Natural killer cell (primary cell): Measurements from ENCODE around the gene MRE11. TPM values are rescaled to one million over a fixed set of nuclear protein-coding genes. Genes with fewer than 3 reads are reported as not detected.

Source experiments
- ATAC-seq, 3 donors: fragments of 150-1000 bp in 2 of 3; fragments of 200-7000 bp in 1 of 3; cut with Tn5 transposase; 1 replicate in 1 of 3; 2 replicates in 2 of 3; pipeline ENCODE4 v1.10.0; 2021; ENCODE audit warnings: mild to moderate bottlenecking in 2 of 3, moderate library complexity in 2 of 3
- DNase-seq, 2 donors: peaks; one replicate each; pipeline versions ENCODE4 v3.0.0 to v3.0.0-alpha.2; 2013 to 2021; ENCODE audit warnings: mixed read lengths in 1 of 2
- H3K27ac ChIP-seq: one replicate; pipeline ENCODE4 v1.5.1; 2013; ENCODE audit warnings: mild to moderate bottlenecking, low read length
- H3K27me3 ChIP-seq: one replicate; pipeline ENCODE4 v1.6.1; 2013; ENCODE audit warnings: low read length; ENCODE audit not compliant: control insufficient read depth, insufficient read depth
- H3K36me3 ChIP-seq: one replicate; pipeline ENCODE4 v1.6.1; 2013; ENCODE audit warnings: low read length; ENCODE audit not compliant: control insufficient read depth, insufficient read depth
- H3K4me1 ChIP-seq: one replicate; pipeline ENCODE4 v1.6.1; 2013; ENCODE audit warnings: low read length; ENCODE audit not compliant: control insufficient read depth, insufficient read depth
- H3K4me3 ChIP-seq: one replicate; pipeline ENCODE4 v1.5.1; 2013; ENCODE audit warnings: low read length
- H3K9me3 ChIP-seq: one replicate; pipeline ENCODE4 v1.6.1; 2013; ENCODE audit warnings: low read length; ENCODE audit not compliant: control insufficient read depth, insufficient read depth
- H3K27ac Mint-ChIP-seq, 2 donors: one replicate each; pipeline ENCODE4 v1.8.0; 2022; ENCODE audit warnings: mild to moderate bottlenecking in 2 of 2, mixed read lengths in 2 of 2, moderate library complexity in 1 of 2
- H3K27me3 Mint-ChIP-seq, 2 donors: one replicate each; pipeline ENCODE4 v1.8.0; 2022; ENCODE audit warnings: low read depth in 2 of 2, mixed read lengths in 2 of 2
- H3K36me3 Mint-ChIP-seq: one replicate; pipeline ENCODE4 v1.8.0; 2022; ENCODE audit warnings: mixed read lengths
- H3K4me1 Mint-ChIP-seq, 2 donors: one replicate each; pipeline ENCODE4 v1.8.0; 2022; ENCODE audit warnings: mixed read lengths in 2 of 2
- H3K4me3 Mint-ChIP-seq: one replicate; pipeline ENCODE4 v1.8.0; 2022; ENCODE audit warnings: mild to moderate bottlenecking, moderate library complexity, mixed read lengths
- H3K9me3 Mint-ChIP-seq, 2 donors: one replicate each; pipeline ENCODE4 v1.8.0; 2022; ENCODE audit warnings: mixed read lengths in 2 of 2
- WGBS: methylation state at CpG from one replicate; pipeline ENCODE4 v1.1.7; 2013; ENCODE audit warnings: missing lambda C conversion rate; ENCODE audit not compliant: insufficient coverage; 5-methylcytosine and 5-hydroxymethylcytosine counted together
- intact Hi-C: fragments of 100-400 bp; cut with micrococcal nuclease; formaldehyde crosslinking; loops from one replicate; pipeline ENCODE4 v1.14.2; 2022
- total RNA-seq, 4 donors: library from RNA; stranded (reverse); fragments of 120-200 nt in 1 of 4; gene quantifications; one replicate each; pipeline versions ENCODE4 v1.2.3 to v1.2.4, GENCODE V29; 2013 to 2022
- TF ChIP-seq, protein P1 (sequence below): fragments of 200-600 bp; IDR thresholded peaks from one replicate; pipeline ENCODE4 v1.8.0; 2022; ENCODE audit warnings: antibody characterized with exemption

The MRE11 gene
- total RNA-seq, 3 donors from 2014 or later (not counting 1 experiment from before 2014, with no cell fraction given), result 42.1 to 45.2 (median 43.8) TPM

DNA sequence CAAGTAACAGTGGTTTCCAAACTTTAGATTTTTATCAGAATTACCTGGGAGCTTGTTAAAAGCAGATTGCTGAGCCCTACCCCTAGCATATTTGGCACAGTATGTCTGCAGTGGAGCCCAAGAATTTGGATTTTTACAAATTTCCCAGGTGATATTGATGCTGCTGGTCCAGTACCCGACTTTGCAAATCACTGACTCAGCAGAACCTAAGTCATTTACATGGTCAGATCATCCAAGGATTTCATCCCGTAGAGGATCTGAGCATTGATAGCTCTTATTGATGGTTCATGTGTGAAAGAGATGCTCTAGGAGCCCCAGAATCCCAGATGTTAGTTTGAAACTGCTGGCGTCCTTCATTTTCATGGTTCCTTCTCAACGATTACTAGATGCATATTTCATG is 24.7 kb upstream of the MRE11 start:
- Histone ChIP-seq H3K27ac (no peak overlapping the region), H3K9me3 (no peaks in the 10 kb centered on the region), H3K4me1 (no peaks in the 10 kb centered on the region), H3K27me3 (no peaks in the 10 kb centered on the region), H3K36me3 (no peaks in the 10 kb centered on the region), H3K4me3 (no peak overlapping the region)
- Mint-ChIP-seq H3K4me3 (no peak overlapping the region), H3K36me3 (no peaks in the 10 kb centered on the region), H3K27ac (no peak overlapping the region), H3K9me3 (no peaks in the 10 kb centered on the region), H3K27me3 (peaks cover 8 to 15% of the 10 kb centered on the region in 2 donors), H3K4me1 (peaks cover under 1% of the 10 kb centered on the region in 2 donors)
- ATAC-seq (no peak), DNase-seq (no peak)
- TF ChIP-seq, protein P1, sequence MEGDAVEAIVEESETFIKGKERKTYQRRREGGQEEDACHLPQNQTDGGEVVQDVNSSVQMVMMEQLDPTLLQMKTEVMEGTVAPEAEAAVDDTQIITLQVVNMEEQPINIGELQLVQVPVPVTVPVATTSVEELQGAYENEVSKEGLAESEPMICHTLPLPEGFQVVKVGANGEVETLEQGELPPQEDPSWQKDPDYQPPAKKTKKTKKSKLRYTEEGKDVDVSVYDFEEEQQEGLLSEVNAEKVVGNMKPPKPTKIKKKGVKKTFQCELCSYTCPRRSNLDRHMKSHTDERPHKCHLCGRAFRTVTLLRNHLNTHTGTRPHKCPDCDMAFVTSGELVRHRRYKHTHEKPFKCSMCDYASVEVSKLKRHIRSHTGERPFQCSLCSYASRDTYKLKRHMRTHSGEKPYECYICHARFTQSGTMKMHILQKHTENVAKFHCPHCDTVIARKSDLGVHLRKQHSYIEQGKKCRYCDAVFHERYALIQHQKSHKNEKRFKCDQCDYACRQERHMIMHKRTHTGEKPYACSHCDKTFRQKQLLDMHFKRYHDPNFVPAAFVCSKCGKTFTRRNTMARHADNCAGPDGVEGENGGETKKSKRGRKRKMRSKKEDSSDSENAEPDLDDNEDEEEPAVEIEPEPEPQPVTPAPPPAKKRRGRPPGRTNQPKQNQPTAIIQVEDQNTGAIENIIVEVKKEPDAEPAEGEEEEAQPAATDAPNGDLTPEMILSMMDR, result no peak
- intact Hi-C loops, result loop anchor here (5.0 kb wide), 1 partner anchor 1244 kb away; no protein-coding TSS in a partner anchor
- 78% methylated on average over 4 of the region's 4 CpGs for WGBS

DNA sequence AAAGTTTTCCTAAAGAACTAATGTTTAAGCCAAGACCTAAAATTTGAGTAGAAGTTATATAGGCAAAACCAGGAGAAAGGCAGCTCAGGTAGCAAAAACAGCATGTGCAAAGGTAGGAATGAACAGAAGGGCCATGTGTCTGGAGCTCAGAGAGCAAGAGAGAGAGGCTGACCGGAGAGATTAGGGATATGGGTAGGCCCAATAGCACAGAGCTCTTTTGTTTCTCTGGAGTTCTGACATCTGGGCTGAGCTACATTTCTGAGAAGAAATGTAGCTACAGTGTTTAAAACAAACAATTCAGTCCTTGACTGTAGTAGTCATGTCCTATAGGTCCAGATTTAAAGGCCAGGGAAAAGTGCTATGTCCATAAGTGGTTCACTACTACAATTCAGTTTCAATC is 23.1 kb upstream of the MRE11 start:
- H3K27me3 Mint-ChIP-seq, result peaks cover 8 to 9% of the 10 kb centered on the region in 2 donors
- H3K4me3 Mint-ChIP-seq, result no peak overlapping the region
- Histone ChIP-seq H3K27ac (no peak overlapping the region), H3K4me3 (no peak overlapping the region), H3K27me3 (no peaks in the 10 kb centered on the region), H3K36me3 (no peaks in the 10 kb centered on the region), H3K4me1 (peaks cover 11% of the 10 kb centered on the region), H3K9me3 (no peaks in the 10 kb centered on the region)
- intact Hi-C loops, result loop anchor here (5.0 kb wide), 1 partner anchor 1246 kb away; no protein-coding TSS in a partner anchor
- H3K9me3 Mint-ChIP-seq, result no peaks in the 10 kb centered on the region
- DNase-seq (no peak), ATAC-seq (no peak)
- WGBS, result 53% methylated on average over 1 of the region's 1 CpG
- no peaks in the 10 kb centered on the region for H3K36me3 Mint-ChIP-seq
- no peak overlapping the region for H3K27ac Mint-ChIP-seq
- H3K4me1 Mint-ChIP-seq, result peaks cover 15 to 17% of the 10 kb centered on the region in 2 donors
- TF ChIP-seq, protein P1, result no peak

DNA sequence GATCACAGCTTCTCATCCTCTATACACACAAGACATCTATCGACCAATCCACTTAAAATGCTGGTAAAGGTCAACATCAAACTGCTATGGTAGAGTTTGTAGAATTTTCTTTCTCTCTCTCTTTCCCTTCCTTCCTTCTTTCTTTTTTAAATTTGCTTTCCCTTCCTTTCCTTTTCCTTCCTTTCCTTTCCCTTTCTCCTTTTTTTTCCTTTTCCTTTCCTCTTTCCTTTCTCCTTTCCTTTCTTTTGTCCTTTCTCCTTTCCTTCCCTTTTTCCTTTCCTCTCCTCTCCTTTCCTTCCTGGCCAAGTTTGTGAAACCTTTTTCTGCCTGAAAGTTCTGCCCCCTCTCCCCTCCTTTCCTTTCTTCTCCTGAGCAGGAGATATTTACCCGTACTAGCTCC is 21.8 kb upstream of the MRE11 start:
- no peaks in the 10 kb centered on the region for H3K9me3 ChIP-seq
- Mint-ChIP-seq H3K27ac (no peak overlapping the region), H3K36me3 (no peaks in the 10 kb centered on the region), H3K9me3 (no peaks in the 10 kb centered on the region), H3K4me1 (peaks cover 17 to 22% of the 10 kb centered on the region in 2 donors), H3K4me3 (no peak overlapping the region), H3K27me3 (peaks cover 8 to 14% of the 10 kb centered on the region in 2 donors)
- ATAC-seq (no peak), DNase-seq (no peak)
- no peaks in the 10 kb centered on the region for H3K36me3 ChIP-seq
- no peak overlapping the region for H3K27ac ChIP-seq
- no peak overlapping the region for H3K4me3 ChIP-seq
- peaks cover 11% of the 10 kb centered on the region for H3K4me1 ChIP-seq
- 82% methylated on average over 1 of the region's 2 CpGs for WGBS
- TF ChIP-seq, protein P1, result no peak
- no peaks in the 10 kb centered on the region for H3K27me3 ChIP-seq
- intact Hi-C loops, result loop anchor here (5.0 kb wide), 1 partner anchor 1247 kb away; no protein-coding TSS in a partner anchor

DNA sequence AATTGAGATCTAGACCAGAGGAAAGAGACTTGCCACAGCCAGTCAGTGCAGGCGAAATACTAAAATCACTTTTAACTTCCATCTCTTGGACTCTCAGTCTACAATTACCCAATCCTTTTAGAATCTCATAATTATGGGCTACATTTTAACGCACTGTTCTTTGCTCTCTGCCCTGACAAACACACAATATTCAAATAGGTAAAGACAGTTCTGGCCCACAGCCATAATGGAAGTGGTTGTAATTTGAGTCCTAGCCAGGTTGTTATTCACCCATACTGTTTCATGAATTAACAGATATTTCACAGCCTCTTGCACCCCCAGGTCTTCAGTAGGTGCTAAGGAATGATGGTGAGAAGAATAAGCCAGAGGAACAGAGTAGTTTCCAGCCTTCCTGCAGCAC is 19.4 kb upstream of the MRE11 start:
- Histone ChIP-seq H3K27ac (no peak overlapping the region), H3K9me3 (no peaks in the 10 kb centered on the region), H3K4me3 (no peak overlapping the region), H3K36me3 (no peaks in the 10 kb centered on the region), H3K4me1 (peaks cover 11% of the 10 kb centered on the region), H3K27me3 (no peaks in the 10 kb centered on the region)
- Mint-ChIP-seq H3K9me3 (no peaks in the 10 kb centered on the region), H3K4me3 (peak overlapping the region; percentile 92), H3K4me1 (peaks cover 17 to 22% of the 10 kb centered on the region in 2 donors), H3K36me3 (no peaks in the 10 kb centered on the region), H3K27ac (peak overlapping the region; percentile 80 to 82), H3K27me3 (peaks cover 8 to 18% of the 10 kb centered on the region in 2 donors)
- DNase-seq, result no peak
- intact Hi-C loops, result loop anchor here (5.0 kb wide), 1 partner anchor 1699 kb away; no protein-coding TSS in a partner anchor
- no peak for ATAC-seq
- WGBS, result 36% methylated on average over 2 of the region's 2 CpGs
- TF ChIP-seq, protein P1, result no peak
